ENCODE results near the gene RAB22A.

- TF ChIP-seq CTCF (IDR thresholded peaks at IDR 0.05 in 2 of 3, conservative IDR thresholded peaks at IDR 0.05 in 1 of 3; ENCODE audit: borderline replicate concordance in 1 of 3, insufficient read depth in 1 of 3, low read depth in 2 of 3, low read length in 2 of 3) = no peak
- TF ChIP-seq POLR2A (IDR thresholded peaks at IDR 0.05; ENCODE audit: borderline replicate concordance, extremely low read depth, insufficient read depth, insufficient read length) = no peak
- TF ChIP-seq SRF (IDR thresholded peaks at IDR 0.05; ENCODE audit: low read depth) = no peak
- no peak for TF ChIP-seq RAD21 (IDR thresholded peaks at IDR 0.05; ENCODE audit: low read depth)
- no peak for TF ChIP-seq POLR2AphosphoS5 (IDR thresholded peaks at IDR 0.05; ENCODE audit: low read depth, low read length)
- no peak for TF ChIP-seq EZH2 (IDR thresholded peaks at IDR 0.05)
- no peak for TF ChIP-seq ZFX (IDR thresholded peaks at IDR 0.05)
- no peak for TF ChIP-seq EGR1 (IDR thresholded peaks at IDR 0.05; ENCODE audit: low read depth)
- TF ChIP-seq CBX3 (IDR thresholded peaks at IDR 0.05; ENCODE audit: low read depth) = no peak
- no peak for TF ChIP-seq CEBPB (IDR thresholded peaks at IDR 0.05; ENCODE audit: low read depth)
- TF ChIP-seq MAX (IDR thresholded peaks at IDR 0.05) = no peak
- no peak for TF ChIP-seq JUND (IDR thresholded peaks at IDR 0.05)
- TF ChIP-seq ATF3 (IDR thresholded peaks at IDR 0.05) = no peak
- no peak for TF ChIP-seq YY1 (IDR thresholded peaks at IDR 0.05; ENCODE audit: extremely low read depth, insufficient replicate concordance, low read depth, low read length)
These were observed 35.1 kb upstream of the RAB22A start for GRCh38 chr20:58274384-58274783.

Data from HCT116 (cell line).